ENCODE data around the gene TBCK.

The TBCK gene

GRCh38 chr4:106079616-106080015 lies 236.4 kb downstream of the TBCK start:
- no peaks in the 10 kb centered on the region for H3K36me3 ChIP-seq (replicated peaks)
- H3K4me3 ChIP-seq (ENCODE audit: low read depth, low read length), result no peak overlapping the region
- H3K27me3 ChIP-seq (replicated peaks), result no peaks in the 10 kb centered on the region
- DNase-seq, result no peak
- no peak for TF ChIP-seq CTCF (IDR thresholded peaks at IDR 0.05; ENCODE audit: low read depth, low read length, missing control alignments)
- in situ Hi-C loops (cut with HindIII; ENCODE audit: low pct_ligation_motif_present, low sequenced_read_pairs), result no loop called here
- no peak overlapping the region for H3K27ac ChIP-seq

- TF ChIP-seq CTCF (IDR thresholded peaks at IDR 0.05; ENCODE audit: low read depth, low read length, missing control alignments), result no peak
- Histone ChIP-seq H3K36me3 (replicated peaks) (no peaks in the 10 kb centered on the region), H3K27me3 (replicated peaks) (peaks cover 5% of the 10 kb centered on the region), H3K27ac (no peak overlapping the region), H3K4me3 (ENCODE audit: low read depth, low read length) (no peak overlapping the region)
- in situ Hi-C loops (cut with HindIII; ENCODE audit: low pct_ligation_motif_present, low sequenced_read_pairs), result no loop called here
- DNase-seq, result no peak
Measured at GRCh38 chr4:106065018-106065417, 251.0 kb downstream of the TBCK start.

GRCh38 chr4:106063009-106063408 lies 253.0 kb downstream of the TBCK start:
- no peak for DNase-seq

GRCh38 chr4:106062452-106062875 lies 253.5 kb downstream of the TBCK start:
- H3K27ac ChIP-seq, result no peak overlapping the region
- peak; percentile 64 for DNase-seq
- no peak overlapping the region for H3K4me3 ChIP-seq (ENCODE audit: low read depth, low read length)
- no peaks in the 10 kb centered on the region for H3K36me3 ChIP-seq (replicated peaks)
- TF ChIP-seq CTCF (IDR thresholded peaks at IDR 0.05; ENCODE audit: low read depth, low read length, missing control alignments), result no peak
- H3K27me3 ChIP-seq (replicated peaks), result peaks cover 11% of the 10 kb centered on the region
- in situ Hi-C loops (cut with HindIII; ENCODE audit: low pct_ligation_motif_present, low sequenced_read_pairs), result no loop called here

More at GRCh38 chr4:106063009-106063408, 253.0 kb downstream of the TBCK start:
- H3K36me3 ChIP-seq (replicated peaks), result no peaks in the 10 kb centered on the region
- H3K27ac ChIP-seq, result no peak overlapping the region
- no peak for TF ChIP-seq CTCF (IDR thresholded peaks at IDR 0.05; ENCODE audit: low read depth, low read length, missing control alignments)
- no peak overlapping the region for H3K4me3 ChIP-seq (ENCODE audit: low read depth, low read length)
- in situ Hi-C loops (cut with HindIII; ENCODE audit: low pct_ligation_motif_present, low sequenced_read_pairs), result no loop called here
- peaks cover 11% of the 10 kb centered on the region for H3K27me3 ChIP-seq (replicated peaks)

- DNase-seq, result no peak
- peaks cover 11% of the 10 kb centered on the region for H3K27me3 ChIP-seq (replicated peaks)
- H3K36me3 ChIP-seq (replicated peaks), result no peaks in the 10 kb centered on the region
- H3K27ac ChIP-seq, result no peak overlapping the region
- no peak overlapping the region for H3K4me3 ChIP-seq (ENCODE audit: low read depth, low read length)
- no peak for TF ChIP-seq CTCF (IDR thresholded peaks at IDR 0.05; ENCODE audit: low read depth, low read length, missing control alignments)
- in situ Hi-C loops (cut with HindIII; ENCODE audit: low pct_ligation_motif_present, low sequenced_read_pairs), result no loop called here
Measured at GRCh38 chr4:106058921-106059320, 257.1 kb downstream of the TBCK start.

GRCh38 chr4:106056914-106057313 lies 259.1 kb downstream of the TBCK start:
- in situ Hi-C loops (cut with HindIII; ENCODE audit: low pct_ligation_motif_present, low sequenced_read_pairs), result no loop called here
- no peak for TF ChIP-seq CTCF (IDR thresholded peaks at IDR 0.05; ENCODE audit: low read depth, low read length, missing control alignments)
- peaks cover 11% of the 10 kb centered on the region for H3K27me3 ChIP-seq (replicated peaks)

More at GRCh38 chr4:106056914-106057313, 259.1 kb downstream of the TBCK start:
- Histone ChIP-seq H3K4me3 (ENCODE audit: low read depth, low read length) (no peak overlapping the region), H3K27ac (no peak overlapping the region), H3K36me3 (replicated peaks) (no peaks in the 10 kb centered on the region)
- DNase-seq, result no peak
